ENCODE results near the gene CCL5. TPM values are rescaled to one million over a fixed set of nuclear protein-coding genes. Genes with fewer than 3 reads are reported as not detected.

CCL5 gene
- polyA plus RNA-seq, 1 donor from 2014 or later = not detected

- peaks cover 10% of the 10 kb centered on the region for H3K36me3 ChIP-seq (ENCODE audit: insufficient read depth, low read length)
- H3K79me2 ChIP-seq (replicated peaks; ENCODE audit: insufficient read depth, low read length) = no peaks in the 10 kb centered on the region
- no peaks in the 10 kb centered on the region for H3F3A ChIP-seq (ENCODE audit: insufficient read depth, low read length, poor library complexity, severe bottlenecking)
- H3K27me3 ChIP-seq (ENCODE audit: insufficient read depth, low read depth, low read length) = no peaks in the 10 kb centered on the region
- no peaks in the 10 kb centered on the region for H4K20me1 ChIP-seq (ENCODE audit: insufficient read depth)
- H2AFZ ChIP-seq (ENCODE audit: low read depth, low read length) = no peak overlapping the region
- TF ChIP-seq CTCF (IDR thresholded peaks at IDR 0.05; ENCODE audit: poor library complexity, severe bottlenecking) (no peak), REST (IDR thresholded peaks at IDR 0.05; ENCODE audit: borderline replicate concordance) (no peak), POLR2AphosphoS5 (IDR thresholded peaks at IDR 0.05) (no peak), RAD21 (conservative IDR thresholded peaks at IDR 0.05) (no peak), EZH2 (IDR thresholded peaks at IDR 0.05; ENCODE audit: borderline replicate concordance, insufficient read depth, low read length, poor library complexity, severe bottlenecking) (no peak), SMC3 (conservative IDR thresholded peaks at IDR 0.05; ENCODE audit: poor library complexity) (no peak), TAF1 (IDR thresholded peaks at IDR 0.05; ENCODE audit: low read depth) (no peak), MXI1 (conservative IDR thresholded peaks at IDR 0.05; ENCODE audit: poor library complexity, severe bottlenecking) (no peak), EP300 (conservative IDR thresholded peaks at IDR 0.05; ENCODE audit: poor library complexity, severe bottlenecking) (no peak)
- no peaks in the 10 kb centered on the region for H3K9me3 ChIP-seq (ENCODE audit: low read length)
- no peak overlapping the region for H3K27ac ChIP-seq (ENCODE audit: low read length)
- no peak overlapping the region for H3K4me2 ChIP-seq (ENCODE audit: low read length)
- H3K9me2 ChIP-seq (ENCODE audit: insufficient read depth, low read length) = no peaks in the 10 kb centered on the region
- no peak overlapping the region for H3K9ac ChIP-seq (ENCODE audit: low read length)
- no peak overlapping the region for H3K4me3 ChIP-seq (ENCODE audit: low read length)
These were observed 37.9 kb downstream of the CCL5 start for GRCh38 chr17:35842239-35842638.

- Histone ChIP-seq H3K27ac (ENCODE audit: low read length) (no peak overlapping the region), H4K20me1 (ENCODE audit: insufficient read depth) (no peaks in the 10 kb centered on the region), H3K9me2 (ENCODE audit: insufficient read depth, low read length) (no peaks in the 10 kb centered on the region), H3F3A (ENCODE audit: insufficient read depth, low read length, poor library complexity, severe bottlenecking) (no peaks in the 10 kb centered on the region), H3K9me3 (ENCODE audit: low read length) (no peaks in the 10 kb centered on the region), H3K79me2 (replicated peaks; ENCODE audit: insufficient read depth, low read length) (no peaks in the 10 kb centered on the region), H3K36me3 (ENCODE audit: insufficient read depth, low read length) (peaks cover 10% of the 10 kb centered on the region), H2AFZ (ENCODE audit: low read depth, low read length) (no peak overlapping the region), H3K4me2 (ENCODE audit: low read length) (no peak overlapping the region), H3K9ac (ENCODE audit: low read length) (no peak overlapping the region), H3K27me3 (ENCODE audit: insufficient read depth, low read depth, low read length) (no peaks in the 10 kb centered on the region), H3K4me3 (ENCODE audit: low read length) (no peak overlapping the region)
- TF ChIP-seq CTCF (IDR thresholded peaks at IDR 0.05; ENCODE audit: poor library complexity, severe bottlenecking) = no peak
- TF ChIP-seq MXI1 (conservative IDR thresholded peaks at IDR 0.05; ENCODE audit: poor library complexity, severe bottlenecking) = no peak
- TF ChIP-seq EZH2 (IDR thresholded peaks at IDR 0.05; ENCODE audit: borderline replicate concordance, insufficient read depth, low read length, poor library complexity, severe bottlenecking) = no peak
These were observed 38.7 kb downstream of the CCL5 start for GRCh38 chr17:35841505-35841904.
